Coronary artery (tissue), 2 donors: ENCODE results near the gene NDOR1.

Experiments
- DNase-seq: peaks from one replicate; pipeline ENCODE4 v3.0.0-alpha.2; 2017; ENCODE audit warnings: low spot score
- H3K27ac ChIP-seq, 2 donors: fragments of 200-600 bp; sonication (generic); one replicate each; pipeline ENCODE4 v1.5.1; 2016 to 2019
- H3K4me3 ChIP-seq: fragments of 200-600 bp; sonication (generic); 2 replicates; pipeline ENCODE4 v1.5.1; 2016; ENCODE audit warnings: mild to moderate bottlenecking, moderate library complexity
- TF ChIP-seq, protein P1 (sequence below): fragments of 200-600 bp; sonication (generic); IDR thresholded peaks from one replicate; pipeline ENCODE4 v1.5.1; 2019; ENCODE audit warnings: antibody characterized with exemption

The NDOR1 gene

DNA sequence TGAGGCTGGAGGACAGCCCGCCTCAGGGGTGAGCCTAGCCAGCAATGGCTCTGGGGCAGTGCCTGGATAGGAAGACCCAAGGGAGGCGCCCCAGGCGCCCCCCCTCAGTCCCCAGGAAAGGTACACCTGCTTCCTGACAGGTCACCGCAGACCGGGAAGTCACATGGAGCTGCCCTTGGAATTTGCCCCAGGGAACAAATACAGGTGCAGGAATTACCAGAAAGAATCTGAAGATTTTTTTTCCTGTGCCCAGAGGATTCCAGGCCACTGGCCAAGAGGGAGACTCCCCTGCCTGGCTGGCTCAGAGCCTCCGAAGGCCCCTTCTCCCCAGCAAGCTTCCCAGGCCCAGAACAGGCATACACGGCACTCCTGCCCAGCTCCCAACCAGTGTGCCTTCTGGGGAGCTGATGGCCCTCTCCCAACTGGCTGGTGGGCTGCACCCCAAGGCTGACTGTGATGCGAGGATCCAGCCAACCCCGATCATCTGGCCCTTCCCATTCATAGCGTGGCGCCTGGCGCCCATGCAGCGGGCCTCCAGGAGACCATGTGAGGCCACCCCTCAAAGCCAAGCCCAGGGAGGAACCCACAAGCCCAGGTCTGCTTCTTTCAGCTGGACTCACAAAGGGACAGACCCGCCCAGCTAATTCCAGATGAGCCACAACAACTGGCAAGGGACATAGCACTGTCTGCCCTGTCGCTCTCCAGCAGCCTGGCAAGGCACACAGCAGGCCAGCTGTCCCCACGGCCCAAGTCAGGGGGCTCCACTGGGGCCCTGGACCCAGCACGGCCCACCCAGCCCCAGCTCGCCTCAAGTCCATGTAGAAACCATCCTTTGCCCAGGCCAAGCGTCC, 7.2 kb upstream of the NDOR1 start:
- H3K27ac ChIP-seq, result no peak overlapping the region
- TF ChIP-seq, protein P1, sequence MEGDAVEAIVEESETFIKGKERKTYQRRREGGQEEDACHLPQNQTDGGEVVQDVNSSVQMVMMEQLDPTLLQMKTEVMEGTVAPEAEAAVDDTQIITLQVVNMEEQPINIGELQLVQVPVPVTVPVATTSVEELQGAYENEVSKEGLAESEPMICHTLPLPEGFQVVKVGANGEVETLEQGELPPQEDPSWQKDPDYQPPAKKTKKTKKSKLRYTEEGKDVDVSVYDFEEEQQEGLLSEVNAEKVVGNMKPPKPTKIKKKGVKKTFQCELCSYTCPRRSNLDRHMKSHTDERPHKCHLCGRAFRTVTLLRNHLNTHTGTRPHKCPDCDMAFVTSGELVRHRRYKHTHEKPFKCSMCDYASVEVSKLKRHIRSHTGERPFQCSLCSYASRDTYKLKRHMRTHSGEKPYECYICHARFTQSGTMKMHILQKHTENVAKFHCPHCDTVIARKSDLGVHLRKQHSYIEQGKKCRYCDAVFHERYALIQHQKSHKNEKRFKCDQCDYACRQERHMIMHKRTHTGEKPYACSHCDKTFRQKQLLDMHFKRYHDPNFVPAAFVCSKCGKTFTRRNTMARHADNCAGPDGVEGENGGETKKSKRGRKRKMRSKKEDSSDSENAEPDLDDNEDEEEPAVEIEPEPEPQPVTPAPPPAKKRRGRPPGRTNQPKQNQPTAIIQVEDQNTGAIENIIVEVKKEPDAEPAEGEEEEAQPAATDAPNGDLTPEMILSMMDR, result no peak

DNA sequence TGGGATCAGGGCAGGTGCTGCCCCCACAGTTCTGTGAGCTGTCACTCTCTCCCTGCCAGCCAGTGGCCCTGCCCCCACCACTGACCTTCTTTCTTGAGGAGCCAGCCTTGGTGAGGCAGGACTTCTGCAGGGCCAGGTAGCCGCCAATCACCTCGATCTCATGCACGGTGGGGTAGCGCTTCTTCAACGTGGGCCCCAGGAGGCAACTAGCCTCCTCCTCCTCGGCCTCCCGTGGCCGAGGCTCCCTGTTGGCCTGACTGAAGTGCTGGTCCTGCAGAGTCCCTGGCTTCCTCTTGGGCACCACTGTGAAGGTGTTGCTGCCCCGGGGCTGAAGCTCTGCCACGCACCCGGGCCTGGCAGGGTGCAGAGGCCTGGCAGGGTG, 6.6 kb upstream of the NDOR1 start:
- DNase-seq, result no peak
- TF ChIP-seq, protein P1, result no peak
- Histone ChIP-seq H3K4me3 (peak overlapping the region; percentile 83), H3K27ac (no peak overlapping the region)

More for the DNA sequence above, 7.2 kb upstream of the NDOR1 start:
- no peak for DNase-seq
- H3K4me3 ChIP-seq, result peak overlapping the region; percentile 83

DNA sequence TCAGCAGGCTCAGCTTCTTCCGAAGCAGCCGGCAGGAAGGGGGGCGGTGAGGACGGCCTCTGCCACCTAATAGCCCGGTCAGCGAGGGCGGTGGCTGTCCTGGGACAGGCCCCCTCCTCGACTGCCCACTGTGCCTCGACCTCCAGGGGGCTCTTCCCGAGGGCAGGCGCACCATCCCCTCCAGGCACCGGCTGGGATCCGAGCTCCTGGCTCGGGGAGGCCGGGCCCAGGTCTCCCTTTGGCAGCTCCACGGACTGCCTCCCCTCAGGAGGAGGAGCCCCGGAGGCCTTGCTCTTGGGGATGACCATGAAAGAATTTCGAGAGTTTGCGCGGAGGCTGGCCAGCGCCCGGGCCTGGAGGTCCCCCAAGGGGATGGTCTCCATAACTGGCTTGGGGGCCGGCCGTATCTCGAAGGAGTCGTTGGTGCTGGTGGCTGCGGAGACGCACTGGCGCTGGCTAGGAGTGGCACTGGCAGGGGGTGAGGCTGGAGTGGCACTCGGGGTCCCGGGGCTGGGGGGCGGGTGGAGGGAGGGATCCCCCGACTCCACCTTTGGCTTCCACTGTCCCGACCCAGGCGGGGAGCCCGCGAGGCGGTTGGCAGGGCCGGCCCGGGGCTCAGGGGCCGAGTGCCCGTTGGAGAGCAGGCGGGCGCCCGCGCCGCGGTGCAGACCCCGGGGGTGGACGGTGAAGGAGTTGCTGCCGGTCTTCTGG, 5.9 kb upstream of the NDOR1 start:
- H3K4me3 ChIP-seq, result peak overlapping the region; percentile 83
- TF ChIP-seq, protein P1, result no peak
- no peak for DNase-seq
- peak overlapping the region in 1 of 2 donors; percentile 86 for H3K27ac ChIP-seq

DNA sequence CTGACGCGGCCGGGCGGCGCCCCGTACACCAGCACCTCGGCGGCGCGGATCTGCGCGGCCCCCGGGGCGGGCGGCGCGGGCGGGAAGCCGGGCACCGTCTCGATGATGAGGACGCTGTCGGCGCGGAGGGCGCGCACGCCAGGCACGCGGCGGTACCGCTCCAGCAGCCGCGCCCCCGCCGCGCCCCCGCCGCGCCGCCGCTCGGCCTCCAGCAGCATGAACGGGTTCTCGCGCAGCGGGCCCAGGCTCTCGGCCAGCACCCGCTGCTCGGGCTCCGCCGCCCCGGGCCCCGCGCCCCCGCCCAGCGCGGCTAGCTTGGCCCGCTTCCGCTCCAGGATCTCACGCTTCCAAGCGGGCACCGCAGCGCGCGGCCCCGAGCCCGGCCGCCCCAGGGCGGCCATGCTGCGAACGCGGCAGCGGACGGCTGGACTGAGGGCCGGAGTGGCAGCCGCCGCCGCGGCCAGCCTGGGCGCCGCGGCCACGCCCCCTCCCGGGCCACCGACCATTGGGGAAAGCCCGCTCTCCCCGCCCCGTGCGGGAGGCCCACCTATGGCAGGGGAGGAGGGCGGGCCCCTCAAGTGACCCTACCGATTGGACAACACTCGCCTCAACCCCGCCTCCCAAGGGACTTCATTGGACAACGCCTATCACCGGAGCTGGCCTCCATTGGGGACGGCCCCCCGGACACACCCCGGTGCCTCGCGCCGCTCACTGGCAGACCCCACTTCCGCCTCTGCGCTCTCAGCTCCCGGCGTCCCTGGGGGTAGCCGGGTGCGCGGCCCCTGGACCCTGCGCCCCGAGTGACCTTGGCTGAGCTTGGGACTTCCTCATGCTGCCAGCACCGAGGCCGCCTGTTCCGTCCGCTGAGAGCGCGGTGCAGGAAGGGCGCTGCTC, 4.9 kb upstream of the NDOR1 start, which contains the start of gene TPRN:
Gene TPRN, minus strand, starts transcription at position 431 of the 894 bp plus-strand sequence. Its CDS starts 30 bp downstream, at position 401.
- TF ChIP-seq, protein P1, result no peak
- peak; percentile 100 for DNase-seq
- peak within 1 kb of the TSS; percentile 73 to 86 for H3K27ac ChIP-seq
- H3K4me3 ChIP-seq, result peak within 1 kb of the TSS; percentile 83

DNA sequence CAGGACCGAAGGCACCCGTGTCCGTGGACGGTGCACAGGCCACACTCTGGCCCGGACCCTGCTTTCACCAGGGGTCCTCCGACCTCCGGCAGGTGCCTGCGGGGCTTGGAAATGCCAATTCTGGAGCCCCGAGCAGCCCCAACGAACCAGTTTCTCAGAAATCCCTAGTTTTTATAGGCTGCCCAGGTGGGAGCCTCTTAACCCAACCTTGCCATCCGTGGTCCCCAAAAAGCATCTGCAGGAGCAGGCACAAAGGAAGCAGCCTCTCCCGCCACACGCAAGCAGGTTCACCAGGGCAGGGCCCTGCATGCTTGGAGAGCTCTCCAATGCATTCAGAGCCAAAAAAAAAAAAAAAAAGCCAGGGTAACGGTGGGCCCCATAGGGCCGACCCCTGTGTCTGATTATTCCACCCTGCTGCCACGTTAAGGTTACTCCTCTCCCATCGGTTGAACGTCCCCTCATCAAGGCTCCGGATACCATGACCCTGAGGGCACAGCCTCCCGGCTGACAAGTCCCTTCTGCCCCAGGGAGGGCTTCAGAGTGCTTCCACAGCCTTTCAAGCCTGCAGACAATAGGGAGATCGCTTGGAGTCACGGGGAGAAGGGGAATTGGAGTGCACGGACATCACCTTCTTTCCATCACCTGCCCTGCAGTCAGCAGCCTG, 4.2 kb upstream of the NDOR1 start:
- Histone ChIP-seq H3K27ac (peak overlapping the region; percentile 73 to 84), H3K4me3 (peak overlapping the region; percentile 83)
- TF ChIP-seq, protein P1, result no peak

DNA sequence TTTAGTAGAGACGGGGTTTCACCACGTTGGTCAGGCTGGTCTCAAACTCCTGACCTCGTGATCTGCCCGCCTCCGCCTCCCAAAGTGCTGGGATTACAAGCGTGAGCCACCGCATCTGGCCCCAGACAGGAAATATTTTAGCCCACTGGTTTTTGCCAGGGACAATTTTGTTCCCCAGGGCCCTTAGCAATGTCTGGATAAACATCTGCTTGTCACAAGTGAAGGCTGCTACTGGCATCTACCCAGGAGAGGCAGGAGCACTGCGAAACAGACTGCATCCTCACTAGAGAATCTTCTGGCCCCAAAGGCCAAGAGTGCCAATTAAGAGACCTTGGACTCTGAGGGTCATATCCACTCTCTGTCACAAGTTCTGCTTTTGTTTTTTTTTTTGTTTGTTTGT, 2.5 kb upstream of the NDOR1 start:
- no peak for DNase-seq
- H3K4me3 ChIP-seq, result no peak overlapping the region
- H3K27ac ChIP-seq, result no peak overlapping the region
- TF ChIP-seq, protein P1, result no peak

More for the DNA sequence above, 4.2 kb upstream of the NDOR1 start:
- no peak for DNase-seq
